ENCODE measurements around the gene PPP5C.

- TF ChIP-seq, protein P1, sequence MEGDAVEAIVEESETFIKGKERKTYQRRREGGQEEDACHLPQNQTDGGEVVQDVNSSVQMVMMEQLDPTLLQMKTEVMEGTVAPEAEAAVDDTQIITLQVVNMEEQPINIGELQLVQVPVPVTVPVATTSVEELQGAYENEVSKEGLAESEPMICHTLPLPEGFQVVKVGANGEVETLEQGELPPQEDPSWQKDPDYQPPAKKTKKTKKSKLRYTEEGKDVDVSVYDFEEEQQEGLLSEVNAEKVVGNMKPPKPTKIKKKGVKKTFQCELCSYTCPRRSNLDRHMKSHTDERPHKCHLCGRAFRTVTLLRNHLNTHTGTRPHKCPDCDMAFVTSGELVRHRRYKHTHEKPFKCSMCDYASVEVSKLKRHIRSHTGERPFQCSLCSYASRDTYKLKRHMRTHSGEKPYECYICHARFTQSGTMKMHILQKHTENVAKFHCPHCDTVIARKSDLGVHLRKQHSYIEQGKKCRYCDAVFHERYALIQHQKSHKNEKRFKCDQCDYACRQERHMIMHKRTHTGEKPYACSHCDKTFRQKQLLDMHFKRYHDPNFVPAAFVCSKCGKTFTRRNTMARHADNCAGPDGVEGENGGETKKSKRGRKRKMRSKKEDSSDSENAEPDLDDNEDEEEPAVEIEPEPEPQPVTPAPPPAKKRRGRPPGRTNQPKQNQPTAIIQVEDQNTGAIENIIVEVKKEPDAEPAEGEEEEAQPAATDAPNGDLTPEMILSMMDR (IDR thresholded peaks at IDR 0.05), result no peak
- TF ChIP-seq POLR2A (IDR thresholded peaks at IDR 0.05), result no peak
Measured at GRCh38 chr19:46337487-46337886, 9.4 kb upstream of the PPP5C start.

All from lower leg skin (tissue), 3 donors.